Measurements from ENCODE around the gene ZNF605.
"Not testable (repeated sequence)": the region's sequence is repeated elsewhere in the genome, so short reads cannot be mapped to it uniquely, and the experiment has no call there.

ZNF605 gene

DNA sequence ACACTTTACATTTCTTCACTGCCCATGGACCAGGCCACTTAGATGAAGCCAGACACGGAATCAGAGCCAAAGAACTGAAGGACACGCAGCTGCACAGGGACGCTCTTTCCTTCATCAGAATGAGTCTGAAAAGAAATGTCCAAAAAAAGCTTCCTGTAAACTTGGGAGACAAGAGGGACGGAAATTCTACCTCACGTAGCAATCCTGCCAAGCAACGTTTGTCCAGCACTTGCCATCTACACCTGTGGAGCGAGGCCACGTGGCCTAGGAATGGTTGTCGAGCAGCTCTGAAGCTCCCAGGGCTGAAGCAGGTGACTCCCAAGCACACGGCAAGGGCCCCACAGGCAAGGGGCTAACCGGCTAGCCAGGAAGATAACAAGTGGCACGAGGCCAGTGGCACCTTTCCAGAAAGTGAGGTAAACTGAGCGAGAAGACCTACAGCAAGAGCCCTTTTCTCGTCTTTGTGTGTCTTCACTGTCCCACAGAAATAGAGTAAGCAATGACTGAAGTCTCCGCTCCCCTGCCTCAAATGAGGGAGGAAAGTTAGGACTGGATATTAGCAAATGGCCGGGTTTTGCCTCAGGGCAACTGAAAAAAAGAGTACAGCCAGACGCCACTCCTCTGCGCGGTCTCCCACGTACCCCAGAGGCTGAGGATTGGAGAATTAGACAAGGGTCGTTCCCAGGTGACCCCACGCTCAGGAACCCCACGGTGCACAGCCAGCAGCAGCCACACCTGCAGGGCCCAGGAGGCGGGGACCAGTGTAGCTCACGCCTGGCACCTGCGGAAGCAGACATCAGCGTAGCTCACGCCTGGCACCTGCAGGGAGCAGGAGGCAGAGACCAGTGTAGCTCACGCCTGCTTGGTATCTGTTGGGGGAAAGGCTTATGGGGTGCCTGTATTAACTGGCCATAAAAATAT, 7.7 kb downstream of the ZNF605 start:
- DNase-seq (ENCODE audit: low read depth): no peak

DNA sequence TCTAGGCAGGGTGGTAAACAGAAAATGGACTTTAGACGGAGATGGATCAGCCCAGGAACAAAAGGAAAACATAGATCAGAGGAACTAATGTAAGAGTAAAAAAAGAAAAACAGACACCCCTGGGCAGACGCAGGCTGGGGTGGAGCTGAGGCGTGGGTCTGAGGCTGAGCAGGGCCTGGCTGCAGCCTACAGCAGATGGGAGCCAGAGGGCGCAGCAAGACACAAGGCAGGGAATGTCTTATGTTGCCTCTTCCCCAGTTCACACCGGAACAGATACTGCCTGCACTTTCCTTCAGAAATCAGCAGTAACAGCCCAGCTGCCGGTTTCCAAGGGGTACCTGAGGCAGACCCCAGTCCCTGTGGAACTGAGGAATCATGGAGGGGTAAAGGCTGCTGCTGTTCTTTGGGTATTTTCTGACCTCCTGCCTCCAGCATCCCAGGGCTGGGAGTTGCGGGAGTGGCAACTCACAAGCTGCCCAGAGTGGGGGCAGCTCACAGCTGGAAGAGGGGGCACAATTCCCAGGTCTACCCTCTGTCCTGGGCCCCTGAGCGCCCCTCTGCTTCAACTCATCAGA, 9.8 kb downstream of the ZNF605 start:
- no peak for DNase-seq (ENCODE audit: low read depth)

DNA sequence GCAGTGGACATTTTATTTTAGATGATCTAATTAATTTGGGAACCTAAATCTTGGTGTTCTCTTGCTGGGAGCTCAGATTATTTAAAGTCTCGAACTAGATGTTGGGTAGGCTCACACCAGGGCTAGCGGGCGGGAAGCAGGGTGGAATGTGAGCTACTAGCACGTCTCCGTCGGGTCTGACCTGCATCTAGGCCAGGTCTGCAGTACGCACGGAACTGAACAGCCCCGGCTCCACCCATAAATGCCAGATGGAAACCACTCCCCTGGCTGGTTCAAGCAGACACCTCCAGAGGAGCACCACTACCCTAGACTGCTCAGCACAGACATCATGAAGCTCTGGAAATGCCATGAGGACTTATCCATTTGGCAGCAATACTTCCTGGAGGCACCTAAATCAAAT, 10.3 kb downstream of the ZNF605 start:
- no peak for DNase-seq (ENCODE audit: low read depth)

GRCh38 chr12:132942611-132943010, 13.5 kb downstream of the ZNF605 start:
- no peak for DNase-seq (ENCODE audit: low read depth)

DNA sequence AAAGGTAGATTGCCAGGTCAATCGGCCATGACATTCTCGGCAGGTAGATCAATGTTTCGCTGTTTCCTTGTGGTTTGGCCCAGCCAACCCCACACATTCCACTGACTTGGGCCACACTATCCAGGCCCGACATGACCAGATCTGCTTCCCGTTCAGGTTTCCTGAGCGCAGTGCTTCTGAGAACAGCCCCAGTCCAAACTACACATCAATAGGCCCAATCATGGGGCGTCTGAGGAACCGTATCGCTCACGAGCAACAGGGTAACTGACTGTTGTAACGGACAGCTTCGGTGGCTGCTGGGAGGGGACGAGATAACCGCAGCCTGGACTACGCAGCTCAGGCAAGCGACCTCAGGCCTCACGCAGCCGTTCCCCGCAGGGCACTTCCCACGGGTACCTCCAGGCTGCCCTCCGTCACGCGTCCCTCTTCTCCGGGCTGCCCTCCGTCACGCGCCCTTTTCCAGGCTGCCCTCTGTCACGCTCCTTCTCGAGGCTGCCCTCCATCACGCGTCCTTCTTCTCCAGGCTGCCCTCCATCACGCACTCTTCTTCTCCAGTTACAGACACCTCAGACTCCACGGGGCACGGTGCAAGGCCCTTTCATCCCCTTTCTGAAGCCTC, 14.7 kb downstream of the ZNF605 start:
- DNase-seq (ENCODE audit: low read depth): no peak

- DNase-seq (ENCODE audit: low read depth): no peak
Measured at GRCh38 chr12:132940071-132940719, 15.9 kb downstream of the ZNF605 start.

DNA sequence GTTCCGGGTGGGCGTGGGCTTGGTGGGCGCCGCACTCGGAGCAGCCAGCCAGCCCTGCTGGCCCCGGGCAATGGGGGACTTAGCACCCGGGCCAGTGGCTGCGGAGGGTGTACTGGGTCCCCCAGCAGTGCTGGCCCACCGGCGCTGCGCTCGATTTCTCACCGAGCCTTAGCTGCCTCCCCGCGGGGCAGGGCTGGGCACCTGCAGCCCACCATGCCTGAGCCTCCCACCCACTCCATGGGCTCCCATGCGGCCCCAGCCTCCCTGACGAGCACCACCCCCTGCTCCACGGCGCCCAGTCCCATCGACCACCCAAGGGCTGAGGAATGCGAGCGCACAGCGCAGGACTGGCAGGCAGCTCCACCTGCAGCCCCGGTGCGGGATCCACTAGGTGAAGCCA, 17.3 kb downstream of the ZNF605 start:
- DNase-seq (ENCODE audit: low read depth): not testable (repeated sequence)

- no peak for DNase-seq (ENCODE audit: low read depth)
Measured at GRCh38 chr12:132937476-132937875, 18.6 kb downstream of the ZNF605 start.

- not testable (repeated sequence) for DNase-seq (ENCODE audit: low read depth)
Measured at GRCh38 chr12:132936921-132937320, 19.2 kb downstream of the ZNF605 start.

DNA sequence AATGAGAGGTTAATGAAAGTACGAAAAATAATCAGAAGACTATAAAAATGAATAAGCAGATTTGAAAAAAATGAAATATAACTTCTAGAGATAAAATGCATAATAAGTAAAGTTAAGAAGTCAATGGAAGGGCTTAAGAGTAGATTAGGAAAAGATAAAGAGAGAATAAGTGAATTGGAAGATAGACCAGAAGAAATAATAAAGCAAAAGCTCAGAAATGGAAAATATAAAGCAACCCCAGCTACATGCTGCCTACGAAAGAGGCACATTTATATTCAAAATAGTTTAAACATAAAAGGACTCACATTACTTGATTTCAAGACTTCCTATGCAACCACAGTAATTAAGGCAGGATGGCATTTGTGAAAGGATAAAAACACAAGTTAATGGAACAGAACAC, 19.9 kb downstream of the ZNF605 start:
- DNase-seq (ENCODE audit: low read depth): no peak

GRCh38 chr12:132926415-132926833, 29.7 kb downstream of the ZNF605 start:
- DNase-seq (ENCODE audit: low read depth): no peak

- DNase-seq (ENCODE audit: low read depth): no peak
Measured at GRCh38 chr12:132925597-132926414, 30.3 kb downstream of the ZNF605 start.

GRCh38 chr12:132924356-132924755, 31.8 kb downstream of the ZNF605 start:
- DNase-seq (ENCODE audit: low read depth): no peak

- DNase-seq (ENCODE audit: low read depth): no peak
Measured at GRCh38 chr12:132923356-132923909, 32.7 kb downstream of the ZNF605 start.

GRCh38 chr12:132922676-132923075, 33.4 kb downstream of the ZNF605 start:
- no peak for DNase-seq (ENCODE audit: low read depth)

GRCh38 chr12:132921685-132922084, 34.4 kb downstream of the ZNF605 start:
- DNase-seq (ENCODE audit: low read depth): no peak

GRCh38 chr12:132918680-132919079, 37.4 kb downstream of the ZNF605 start:
- no peak for DNase-seq (ENCODE audit: low read depth)

GRCh38 chr12:132909030-132909368, 47.1 kb downstream of the ZNF605 start:
- DNase-seq (ENCODE audit: low read depth): no peak

DNA sequence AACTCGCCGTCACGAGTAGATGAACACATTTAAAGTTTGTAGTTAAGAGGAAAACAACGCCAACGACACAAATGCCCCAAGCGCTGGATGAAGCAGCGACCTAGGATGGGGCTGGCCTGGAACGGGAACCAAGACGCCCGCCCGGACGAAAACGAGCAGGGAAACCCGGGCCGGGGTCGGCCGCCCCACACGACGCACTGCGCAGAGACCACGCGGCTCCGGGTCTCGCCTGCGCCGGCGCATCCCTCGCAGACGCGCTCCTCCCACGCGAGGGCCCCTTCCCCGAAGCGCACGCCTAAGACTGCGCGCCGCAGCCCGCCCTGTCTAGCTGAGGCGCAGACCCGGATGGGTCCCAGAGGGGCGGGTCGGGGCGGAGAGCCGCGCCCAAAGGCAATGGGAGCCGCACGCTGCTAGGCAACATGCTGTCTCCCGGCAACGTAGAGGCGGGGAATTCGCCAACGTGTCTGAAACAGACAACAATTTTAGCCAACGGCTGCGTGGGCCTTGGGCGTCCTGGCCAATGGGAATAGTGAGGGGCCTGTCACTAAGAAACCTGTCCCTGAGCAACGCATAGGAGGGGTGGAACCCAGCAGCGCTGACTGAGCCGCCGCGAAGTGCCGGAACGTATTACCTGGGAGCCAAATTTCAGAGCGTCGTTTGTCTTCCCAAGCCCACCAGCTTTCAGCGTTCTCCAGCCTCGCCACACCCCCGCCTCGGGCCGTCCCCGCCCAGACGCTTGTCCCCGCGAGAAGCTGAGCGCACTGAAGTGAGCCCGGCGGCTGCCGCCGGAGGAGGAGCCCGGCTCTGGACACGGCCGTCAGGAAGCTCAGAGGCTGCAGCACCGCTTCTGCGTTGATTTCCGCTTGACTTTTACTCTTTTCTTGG, 47.7 kb downstream of the ZNF605 start:
- DNase-seq (ENCODE audit: low read depth): peak; percentile 90

DNA sequence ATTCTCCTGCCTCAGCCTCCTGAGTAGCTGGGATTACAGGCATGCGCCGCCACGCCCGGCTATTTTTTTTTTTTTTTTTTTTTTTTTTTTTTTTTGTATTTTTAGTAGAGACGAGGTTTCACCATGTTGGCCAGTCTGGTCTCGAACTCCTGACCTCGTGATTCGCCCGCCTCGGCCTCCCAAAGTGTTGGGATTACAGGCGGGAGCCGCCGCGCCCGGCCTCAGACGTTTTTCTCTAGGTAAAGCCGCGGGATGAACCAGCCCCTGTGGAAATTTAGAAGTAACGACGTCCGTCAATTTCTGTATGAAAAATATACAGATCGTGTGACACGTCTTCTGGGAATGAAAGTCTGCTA, 48.3 kb downstream of the ZNF605 start:
- DNase-seq (ENCODE audit: low read depth): not testable (repeated sequence)

DNA sequence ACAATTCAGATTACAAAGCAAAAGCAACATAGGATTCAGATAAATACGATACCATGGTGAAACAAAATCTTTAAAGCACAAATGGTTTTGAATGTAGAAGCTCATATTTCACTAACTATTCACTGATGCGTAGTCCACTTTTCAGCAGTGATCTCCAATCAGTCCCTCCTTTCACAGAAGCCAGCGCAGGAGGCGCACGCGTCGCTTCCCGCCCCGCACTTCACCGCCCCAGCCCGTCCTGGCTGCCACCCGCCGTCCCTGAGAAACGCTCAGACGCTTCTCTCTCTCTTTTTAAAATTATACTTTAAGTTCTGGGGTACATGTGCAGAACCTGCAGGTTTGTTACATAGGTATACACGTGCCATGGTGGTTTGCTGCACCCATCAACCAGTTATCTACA, 48.9 kb downstream of the ZNF605 start:
- no peak for DNase-seq (ENCODE audit: low read depth)
